Ovary (tissue), 3 donors: Measurements from ENCODE around the gene CXCR5.

Experiments
- EP300 ChIP-seq: sonication (generic); formaldehyde crosslinking; IDR thresholded peaks from one replicate; pipeline ENCODE4 v1.6.1; 2017; ENCODE audit warnings: antibody characterized with exemption
- POLR2A ChIP-seq: fragments of 450-650 bp; IDR thresholded peaks from one replicate; pipeline ENCODE4 v1.6.1; 2017; ENCODE audit warnings: antibody characterized with exemption, mild to moderate bottlenecking, moderate library complexity
- TF ChIP-seq, protein P1 (sequence below), 3 donors: fragments of 450-650 bp in 2 of 3; fragments of 200-600 bp in 1 of 3; IDR thresholded peaks; one replicate each; pipeline versions ENCODE4 v1.5.1 to v1.8.0; 2016 to 2022; ENCODE audit warnings: antibody characterized with exemption in 3 of 3, mild to moderate bottlenecking in 1 of 3
- donor health status: DM: no; HTN: no; CAD: no.

DNA sequence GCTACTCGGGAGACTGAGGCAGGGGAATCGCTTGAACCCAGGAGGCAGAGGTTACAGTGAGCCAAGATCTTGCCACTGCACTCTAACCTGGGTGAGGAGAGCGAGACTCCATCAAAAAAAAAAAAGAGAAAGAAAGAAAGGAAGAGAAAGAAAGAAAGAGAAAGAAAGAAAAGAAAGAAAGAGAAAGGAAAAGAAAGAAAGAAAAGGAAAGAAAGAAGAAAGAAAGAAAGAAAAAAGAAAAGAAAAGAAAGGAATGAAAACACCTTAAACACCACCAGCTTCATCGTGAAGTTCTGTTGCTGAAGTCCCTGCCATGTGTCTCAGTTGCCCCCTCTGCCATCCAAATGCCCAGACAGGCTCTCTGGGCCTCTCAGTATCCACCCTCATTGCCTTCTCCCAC is 9.9 kb upstream of the CXCR5 start:
- TF ChIP-seq, protein P1, sequence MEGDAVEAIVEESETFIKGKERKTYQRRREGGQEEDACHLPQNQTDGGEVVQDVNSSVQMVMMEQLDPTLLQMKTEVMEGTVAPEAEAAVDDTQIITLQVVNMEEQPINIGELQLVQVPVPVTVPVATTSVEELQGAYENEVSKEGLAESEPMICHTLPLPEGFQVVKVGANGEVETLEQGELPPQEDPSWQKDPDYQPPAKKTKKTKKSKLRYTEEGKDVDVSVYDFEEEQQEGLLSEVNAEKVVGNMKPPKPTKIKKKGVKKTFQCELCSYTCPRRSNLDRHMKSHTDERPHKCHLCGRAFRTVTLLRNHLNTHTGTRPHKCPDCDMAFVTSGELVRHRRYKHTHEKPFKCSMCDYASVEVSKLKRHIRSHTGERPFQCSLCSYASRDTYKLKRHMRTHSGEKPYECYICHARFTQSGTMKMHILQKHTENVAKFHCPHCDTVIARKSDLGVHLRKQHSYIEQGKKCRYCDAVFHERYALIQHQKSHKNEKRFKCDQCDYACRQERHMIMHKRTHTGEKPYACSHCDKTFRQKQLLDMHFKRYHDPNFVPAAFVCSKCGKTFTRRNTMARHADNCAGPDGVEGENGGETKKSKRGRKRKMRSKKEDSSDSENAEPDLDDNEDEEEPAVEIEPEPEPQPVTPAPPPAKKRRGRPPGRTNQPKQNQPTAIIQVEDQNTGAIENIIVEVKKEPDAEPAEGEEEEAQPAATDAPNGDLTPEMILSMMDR (IDR thresholded peaks at IDR 0.05) = no peak
- no peak for TF ChIP-seq POLR2A
- TF ChIP-seq EP300 = no peak
